DND-41 (cell line): ENCODE results near the gene SRSF3.

Experiments
- CTCF ChIP-seq: IDR thresholded peaks from 2 replicates; pipeline ENCODE4 v1.5.1; 2012; ENCODE audit warnings: borderline replicate concordance, low read length, moderate library complexity, mild to moderate bottlenecking; ENCODE audit not compliant: poor library complexity, severe bottlenecking; ENCODE audit errors: extremely low read depth
- EZH2 ChIP-seq: IDR thresholded peaks from 3 replicates; pipeline ENCODE4 v1.6.1; 2012; ENCODE audit warnings: borderline replicate concordance, low read depth, mild to moderate bottlenecking, moderate library complexity, low read length, inconsistent platforms; ENCODE audit not compliant: severe bottlenecking

GRCh38 chr6:36571122-36572043 is 22.8 kb upstream of the SRSF3 start:
- TF ChIP-seq CTCF (no peak), EZH2 (no peak)
